ENCODE measurements around the gene UBC. TPM values are rescaled to one million over a fixed set of nuclear protein-coding genes. Genes with fewer than 3 reads are reported as not detected.
A peak's percentile ranks its signal among the peaks of the same experiment; 100 is the strongest.
"Not testable (repeated sequence)": the region's sequence is repeated elsewhere in the genome, so short reads cannot be mapped to it uniquely, and the experiment has no call there.

Gene UBC
- total RNA-seq, 4 donors from 2014 or later, result 1,267 to 2,383 (median 1,576) TPM

DNA sequence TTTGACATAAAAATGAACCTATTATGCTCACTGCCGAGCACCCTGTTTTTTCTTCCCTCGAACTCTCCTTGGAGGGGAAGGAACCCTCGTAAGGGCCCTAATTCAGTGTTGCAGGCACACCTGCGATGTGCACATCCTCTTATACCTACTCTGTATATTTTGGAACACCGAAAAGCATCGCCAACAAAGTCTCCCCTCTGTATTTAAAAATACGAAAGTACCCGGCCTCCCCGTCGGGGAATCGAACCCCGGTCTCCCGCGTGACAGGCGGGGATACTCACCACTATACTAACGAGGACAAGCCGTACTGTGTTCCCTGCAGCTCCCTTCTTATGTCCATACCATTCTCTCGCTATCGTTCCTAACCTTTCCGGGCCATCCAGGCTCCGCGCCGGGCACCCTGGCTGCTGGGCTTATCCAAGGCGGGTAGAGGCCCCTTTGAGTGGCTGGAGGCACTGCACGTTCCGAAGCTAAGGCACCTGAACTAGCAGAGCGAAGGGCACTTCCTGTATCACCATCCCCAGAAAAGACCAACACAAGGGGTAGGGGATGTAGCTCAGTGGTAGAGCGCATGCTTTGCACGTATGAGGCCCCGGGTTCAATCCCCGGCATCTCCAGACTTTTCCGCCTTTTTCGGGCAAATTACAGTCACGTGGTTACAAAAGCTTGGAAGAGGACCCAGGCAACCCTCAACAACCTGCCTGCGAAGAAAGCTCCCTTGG is 25.1 kb upstream of the UBC start:
- peaks cover 32 to 40% (median 38%) of the 10 kb centered on the region in 4 donors for H3K4me1 ChIP-seq
- WGBS, result under 1% methylated on average over 31 of the region's 35 CpGs
- intact Hi-C loops (cut with DNase I), result loop anchor here (1.0 to 10.0 kb wide), 2 partner anchors 33 to 965 kb away; partner anchors contain the start of genes CCDC92 and ZNF664
- no peaks in the 10 kb centered on the region for H3K9me3 ChIP-seq
- H3K27me3 ChIP-seq, result no peaks in the 10 kb centered on the region
- H3K27ac ChIP-seq (replicated peaks in 1 of 4), result peak overlapping the region; percentile 89 to 98 (median 92)
- TF ChIP-seq POLR2AphosphoS5 (IDR thresholded peaks at IDR 0.05) (peak; percentile 67 to 76), EP300 (IDR thresholded peaks at IDR 0.05) (no peak)
- H3K36me3 ChIP-seq, result peaks cover 0 to 13% (median 8%) of the 10 kb centered on the region in 4 donors
- DNase-seq (ENCODE audit: extremely low spot score), result peak; percentile 98
- H3K4me3 ChIP-seq, result peak overlapping the region; percentile 53 to 67 (median 56)

- H3K27me3 ChIP-seq, result no peaks in the 10 kb centered on the region
- peaks cover 32 to 40% (median 38%) of the 10 kb centered on the region in 4 donors for H3K4me1 ChIP-seq
- WGBS, result under 1% methylated on average over 14 of the region's 14 CpGs
- peak overlapping the region; percentile 89 to 98 (median 92) for H3K27ac ChIP-seq (replicated peaks in 1 of 4)
- DNase-seq (ENCODE audit: extremely low spot score), result no peak
- peak overlapping the region; percentile 53 to 67 (median 56) for H3K4me3 ChIP-seq
- intact Hi-C loops (cut with DNase I), result loop anchor here (10.0 kb wide), 1 partner anchor 964 kb away; the partner anchor contains the start of genes CCDC92 and ZNF664
- H3K9me3 ChIP-seq, result no peaks in the 10 kb centered on the region
- peaks cover 0 to 9% (median 7%) of the 10 kb centered on the region in 4 donors for H3K36me3 ChIP-seq
- TF ChIP-seq EP300 (IDR thresholded peaks at IDR 0.05) (no peak), POLR2AphosphoS5 (IDR thresholded peaks at IDR 0.05) (peak; percentile 60 to 64), POLR2A (IDR thresholded peaks at IDR 0.05; ENCODE audit: low read depth) (no peak)
- TF ChIP-seq, protein P1, sequence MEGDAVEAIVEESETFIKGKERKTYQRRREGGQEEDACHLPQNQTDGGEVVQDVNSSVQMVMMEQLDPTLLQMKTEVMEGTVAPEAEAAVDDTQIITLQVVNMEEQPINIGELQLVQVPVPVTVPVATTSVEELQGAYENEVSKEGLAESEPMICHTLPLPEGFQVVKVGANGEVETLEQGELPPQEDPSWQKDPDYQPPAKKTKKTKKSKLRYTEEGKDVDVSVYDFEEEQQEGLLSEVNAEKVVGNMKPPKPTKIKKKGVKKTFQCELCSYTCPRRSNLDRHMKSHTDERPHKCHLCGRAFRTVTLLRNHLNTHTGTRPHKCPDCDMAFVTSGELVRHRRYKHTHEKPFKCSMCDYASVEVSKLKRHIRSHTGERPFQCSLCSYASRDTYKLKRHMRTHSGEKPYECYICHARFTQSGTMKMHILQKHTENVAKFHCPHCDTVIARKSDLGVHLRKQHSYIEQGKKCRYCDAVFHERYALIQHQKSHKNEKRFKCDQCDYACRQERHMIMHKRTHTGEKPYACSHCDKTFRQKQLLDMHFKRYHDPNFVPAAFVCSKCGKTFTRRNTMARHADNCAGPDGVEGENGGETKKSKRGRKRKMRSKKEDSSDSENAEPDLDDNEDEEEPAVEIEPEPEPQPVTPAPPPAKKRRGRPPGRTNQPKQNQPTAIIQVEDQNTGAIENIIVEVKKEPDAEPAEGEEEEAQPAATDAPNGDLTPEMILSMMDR (IDR thresholded peaks at IDR 0.05), result peak; percentile 48 to 72 (median 56)
Measured at GRCh38 chr12:124939079-124939420, 24.6 kb upstream of the UBC start.

- peaks cover 0 to 9% (median 6%) of the 10 kb centered on the region in 4 donors for H3K36me3 ChIP-seq
- WGBS, result 9% methylated on average over 6 of the region's 6 CpGs
- intact Hi-C loops (cut with DNase I), result loop anchor here (10.0 kb wide), 1 partner anchor 964 kb away; the partner anchor contains the start of genes CCDC92 and ZNF664
Measured at GRCh38 chr12:124938587-124938986, 24.1 kb upstream of the UBC start.

GRCh38 chr12:124938108-124938507 is 23.7 kb upstream of the UBC start:
- Histone ChIP-seq H3K27ac (replicated peaks in 1 of 4) (peak overlapping the region; percentile 89 to 98 (median 92)), H3K9me3 (no peaks in the 10 kb centered on the region), H3K4me1 (peaks cover 32 to 40% (median 38%) of the 10 kb centered on the region in 4 donors), H3K4me3 (peak overlapping the region in 3 of 4 donors; percentile 53 to 56 (median 56)), H3K36me3 (peaks cover 0 to 5% (median 2%) of the 10 kb centered on the region in 4 donors), H3K27me3 (no peaks in the 10 kb centered on the region)
- DNase-seq (ENCODE audit: extremely low spot score), result no peak
- WGBS, result 40% methylated on average over 5 of the region's 5 CpGs
- intact Hi-C loops (cut with DNase I), result loop anchor here (10.0 kb wide), 1 partner anchor 963 kb away; the partner anchor contains the start of genes CCDC92 and ZNF664
- TF ChIP-seq, protein P1 (IDR thresholded peaks at IDR 0.05), result no peak
- TF ChIP-seq EP300 (IDR thresholded peaks at IDR 0.05) (no peak), POLR2AphosphoS5 (IDR thresholded peaks at IDR 0.05) (no peak), POLR2A (IDR thresholded peaks at IDR 0.05; ENCODE audit: low read depth) (no peak)

More at GRCh38 chr12:124938587-124938986, 24.1 kb upstream of the UBC start:
- no peak for DNase-seq (ENCODE audit: extremely low spot score)
- no peak for TF ChIP-seq POLR2A (IDR thresholded peaks at IDR 0.05; ENCODE audit: low read depth)
- TF ChIP-seq POLR2AphosphoS5 (IDR thresholded peaks at IDR 0.05), result peak in 1 of 2 donors; percentile 42
- Histone ChIP-seq H3K27me3 (no peaks in the 10 kb centered on the region), H3K27ac (replicated peaks in 1 of 4) (peak overlapping the region; percentile 89 to 98 (median 92)), H3K4me1 (peaks cover 32 to 40% (median 38%) of the 10 kb centered on the region in 4 donors), H3K9me3 (no peaks in the 10 kb centered on the region), H3K4me3 (peak overlapping the region; percentile 53 to 67 (median 56))

- H3K4me1 ChIP-seq, result peaks cover 13 to 19% (median 15%) of the 10 kb centered on the region in 4 donors
- 97% methylated on average over 9 of the region's 9 CpGs for WGBS
- H3K36me3 ChIP-seq; DNase-seq (ENCODE audit: extremely low spot score); H3K27me3 ChIP-seq; H3K9me3 ChIP-seq; H3K4me3 ChIP-seq; H3K27ac ChIP-seq (replicated peaks in 1 of 4): not testable (repeated sequence)
- intact Hi-C loops (cut with DNase I), result loop anchor here (10.0 kb wide), 1 partner anchor 957 kb away; the partner anchor contains the start of genes CCDC92 and ZNF664
Measured at GRCh38 chr12:124931528-124931927, 17.1 kb upstream of the UBC start.

GRCh38 chr12:124930586-124930985 is 16.1 kb upstream of the UBC start:
- no peak overlapping the region for H3K4me3 ChIP-seq
- no peak for DNase-seq (ENCODE audit: extremely low spot score)
- intact Hi-C loops (cut with DNase I), result loop anchor here (10.0 kb wide), 1 partner anchor 956 kb away; the partner anchor contains the start of genes CCDC92 and ZNF664

More at GRCh38 chr12:124930586-124930985, 16.1 kb upstream of the UBC start:
- no peaks in the 10 kb centered on the region for H3K9me3 ChIP-seq
- H3K27ac ChIP-seq (replicated peaks in 1 of 4), result no peak overlapping the region
- H3K4me1 ChIP-seq, result peaks cover 13 to 20% (median 15%) of the 10 kb centered on the region in 4 donors
- no peaks in the 10 kb centered on the region for H3K36me3 ChIP-seq
- H3K27me3 ChIP-seq, result no peaks in the 10 kb centered on the region
- TF ChIP-seq EP300 (IDR thresholded peaks at IDR 0.05) (no peak), POLR2A (IDR thresholded peaks at IDR 0.05; ENCODE audit: low read depth) (no peak), POLR2AphosphoS5 (IDR thresholded peaks at IDR 0.05) (no peak)
- TF ChIP-seq, protein P1 (IDR thresholded peaks at IDR 0.05), result no peak

Measured in esophagus muscularis mucosa (tissue), 4 donors.